A673 (cell line): Measurements from ENCODE around the gene RNU2-63P.
"Not testable (repeated sequence)": the region's sequence is repeated elsewhere in the genome, so short reads cannot be mapped to it uniquely, and the experiment has no call there.

Source experiments
- EZH2 ChIP-seq: fragments of 200-600 bp; sonication (generic); IDR thresholded peaks from 2 replicates; pipeline ENCODE4 v1.6.1; 2017; ENCODE audit warnings: borderline replicate concordance, low read depth, mild to moderate bottlenecking, mixed read lengths, antibody characterized with exemption, low read length; ENCODE audit not compliant: poor library complexity, severe bottlenecking
- TF ChIP-seq, protein P1 (sequence below): fragments of 300-800, 200-600 bp; sonication (generic); conservative IDR thresholded peaks from 2 replicates; pipeline ENCODE4 v1.5.1; 2017; ENCODE audit warnings: low read depth, mild to moderate bottlenecking, antibody characterized with exemption, low read length, moderate library complexity, mixed read lengths

DNA sequence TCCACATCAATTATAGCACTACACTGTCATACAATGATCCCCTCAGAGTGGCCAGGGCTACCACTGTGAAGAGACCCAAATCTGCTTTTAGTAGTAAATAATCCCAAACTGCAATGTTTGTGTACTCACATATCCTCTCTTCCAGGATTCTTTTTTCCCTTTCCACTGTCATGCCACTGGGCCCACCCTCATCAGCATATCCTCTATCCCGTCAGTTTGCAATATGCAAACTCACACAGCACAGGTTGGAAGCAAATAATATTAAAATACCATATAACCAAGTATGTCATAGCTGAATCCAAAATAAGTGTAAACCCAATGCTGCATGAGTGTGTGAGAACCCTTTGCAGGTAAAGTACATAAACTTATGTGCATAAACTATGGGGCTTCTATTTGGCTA is 28.9 kb downstream of the RNU2-63P start:
- TF ChIP-seq, protein P1, sequence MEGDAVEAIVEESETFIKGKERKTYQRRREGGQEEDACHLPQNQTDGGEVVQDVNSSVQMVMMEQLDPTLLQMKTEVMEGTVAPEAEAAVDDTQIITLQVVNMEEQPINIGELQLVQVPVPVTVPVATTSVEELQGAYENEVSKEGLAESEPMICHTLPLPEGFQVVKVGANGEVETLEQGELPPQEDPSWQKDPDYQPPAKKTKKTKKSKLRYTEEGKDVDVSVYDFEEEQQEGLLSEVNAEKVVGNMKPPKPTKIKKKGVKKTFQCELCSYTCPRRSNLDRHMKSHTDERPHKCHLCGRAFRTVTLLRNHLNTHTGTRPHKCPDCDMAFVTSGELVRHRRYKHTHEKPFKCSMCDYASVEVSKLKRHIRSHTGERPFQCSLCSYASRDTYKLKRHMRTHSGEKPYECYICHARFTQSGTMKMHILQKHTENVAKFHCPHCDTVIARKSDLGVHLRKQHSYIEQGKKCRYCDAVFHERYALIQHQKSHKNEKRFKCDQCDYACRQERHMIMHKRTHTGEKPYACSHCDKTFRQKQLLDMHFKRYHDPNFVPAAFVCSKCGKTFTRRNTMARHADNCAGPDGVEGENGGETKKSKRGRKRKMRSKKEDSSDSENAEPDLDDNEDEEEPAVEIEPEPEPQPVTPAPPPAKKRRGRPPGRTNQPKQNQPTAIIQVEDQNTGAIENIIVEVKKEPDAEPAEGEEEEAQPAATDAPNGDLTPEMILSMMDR = not testable (repeated sequence)
- TF ChIP-seq EZH2 = not testable (repeated sequence)
